Mesothelial cell of epicardium (in vitro differentiated cells): ENCODE results near the gene CAPN14. TPM values are rescaled to one million over a fixed set of nuclear protein-coding genes. Genes with fewer than 3 reads are reported as not detected.

Source experiments
- DNase-seq, 2 experiments: peaks; one replicate each; pipeline ENCODE4 v3.0.0; 2021; ENCODE audit warnings: low spot score in 2 of 2; ENCODE audit not compliant: unreplicated experiment in 2 of 2
- H3K27ac Mint-ChIP-seq: 2 replicates; pipeline ENCODE4 v1.8.0; 2021; ENCODE audit warnings: mixed read lengths
- H3K27me3 Mint-ChIP-seq: 2 replicates; pipeline ENCODE4 v1.8.0; 2021; ENCODE audit warnings: low read depth, mixed read lengths
- H3K36me3 Mint-ChIP-seq: 2 replicates; pipeline ENCODE4 v1.8.0; 2021; ENCODE audit warnings: mixed read lengths
- H3K4me1 Mint-ChIP-seq: 2 replicates; pipeline ENCODE4 v1.8.0; 2021; ENCODE audit warnings: mixed read lengths
- H3K4me3 Mint-ChIP-seq: 2 replicates; pipeline ENCODE4 v1.8.0; 2021; ENCODE audit warnings: mild to moderate bottlenecking, moderate library complexity, mixed read lengths
- H3K9me3 Mint-ChIP-seq: 2 replicates; pipeline ENCODE4 v1.8.0; 2021; ENCODE audit warnings: mixed read lengths
- CTCF ChIP-seq: fragments of 200-600 bp; sonication (generic); IDR thresholded peaks from one replicate; pipeline ENCODE4 v1.5.0; 2021; ENCODE audit warnings: antibody characterized with exemption; ENCODE audit not compliant: unreplicated experiment
- total RNA-seq: library from RNA; stranded (reverse); gene quantifications from 3 replicates; pipeline ENCODE4 v1.2.1, GENCODE V29; 2021

CAPN14 gene
- total RNA-seq, 1 donor from 2014 or later = 0.54 TPM

GRCh38 chr2:31236433-31237205 lies 19.3 kb upstream of the CAPN14 start:
- TF ChIP-seq CTCF = no peak
- Mint-ChIP-seq H3K4me3 (no peak overlapping the region), H3K27me3 (no peaks in the 10 kb centered on the region), H3K9me3 (no peaks in the 10 kb centered on the region), H3K27ac (no peak overlapping the region), H3K4me1 (peaks cover 61% of the 10 kb centered on the region), H3K36me3 (no peaks in the 10 kb centered on the region)
- peak in 1 of 2 experiments; percentile 17 for DNase-seq

- no peaks in the 10 kb centered on the region for H3K27me3 Mint-ChIP-seq
- no peaks in the 10 kb centered on the region for H3K9me3 Mint-ChIP-seq
- H3K27ac Mint-ChIP-seq = no peak overlapping the region
- H3K36me3 Mint-ChIP-seq = no peaks in the 10 kb centered on the region
- H3K4me1 Mint-ChIP-seq = peaks cover 67% of the 10 kb centered on the region
- peak in 1 of 2 experiments; percentile 13 for DNase-seq
- peak overlapping the region; percentile 76 for H3K4me3 Mint-ChIP-seq
- no peak for TF ChIP-seq CTCF
These were observed 18.2 kb upstream of the CAPN14 start for GRCh38 chr2:31235504-31235902.

- H3K4me3 Mint-ChIP-seq = peak overlapping the region; percentile 76
- no peaks in the 10 kb centered on the region for H3K36me3 Mint-ChIP-seq
- no peak overlapping the region for H3K27ac Mint-ChIP-seq
- TF ChIP-seq CTCF = no peak
- H3K4me1 Mint-ChIP-seq = peaks cover 61% of the 10 kb centered on the region
- H3K27me3 Mint-ChIP-seq = no peaks in the 10 kb centered on the region
- H3K9me3 Mint-ChIP-seq = no peaks in the 10 kb centered on the region
- DNase-seq = no peak
These were observed 17.6 kb upstream of the CAPN14 start for GRCh38 chr2:31234683-31235503.

GRCh38 chr2:31233741-31234682 lies 16.7 kb upstream of the CAPN14 start, which contains the start of gene EHD3:
Gene EHD3, plus strand, starts transcription at chr2:31234152. Its CDS starts 470 bp downstream, at chr2:31234622.
- peak within 1 kb of the TSS; percentile 49 for H3K27ac Mint-ChIP-seq
- TF ChIP-seq CTCF = no peak
- H3K9me3 Mint-ChIP-seq = no peaks in the 10 kb centered on the region
- H3K4me1 Mint-ChIP-seq = peaks cover 54% of the 10 kb centered on the region
- peak within 1 kb of the TSS; percentile 76 for H3K4me3 Mint-ChIP-seq
- peak; percentile 83 to 90 for DNase-seq
- no peaks in the 10 kb centered on the region for H3K36me3 Mint-ChIP-seq
- no peaks in the 10 kb centered on the region for H3K27me3 Mint-ChIP-seq

GRCh38 chr2:31233231-31233630 lies 15.9 kb upstream of the CAPN14 start:
- Mint-ChIP-seq H3K9me3 (no peaks in the 10 kb centered on the region), H3K4me3 (peak overlapping the region; percentile 76), H3K27me3 (no peaks in the 10 kb centered on the region), H3K36me3 (no peaks in the 10 kb centered on the region), H3K27ac (no peak overlapping the region), H3K4me1 (peaks cover 50% of the 10 kb centered on the region)
- no peak for DNase-seq
- TF ChIP-seq CTCF = no peak
